ENCODE results near the gene RTN4.

Gene RTN4

DNA sequence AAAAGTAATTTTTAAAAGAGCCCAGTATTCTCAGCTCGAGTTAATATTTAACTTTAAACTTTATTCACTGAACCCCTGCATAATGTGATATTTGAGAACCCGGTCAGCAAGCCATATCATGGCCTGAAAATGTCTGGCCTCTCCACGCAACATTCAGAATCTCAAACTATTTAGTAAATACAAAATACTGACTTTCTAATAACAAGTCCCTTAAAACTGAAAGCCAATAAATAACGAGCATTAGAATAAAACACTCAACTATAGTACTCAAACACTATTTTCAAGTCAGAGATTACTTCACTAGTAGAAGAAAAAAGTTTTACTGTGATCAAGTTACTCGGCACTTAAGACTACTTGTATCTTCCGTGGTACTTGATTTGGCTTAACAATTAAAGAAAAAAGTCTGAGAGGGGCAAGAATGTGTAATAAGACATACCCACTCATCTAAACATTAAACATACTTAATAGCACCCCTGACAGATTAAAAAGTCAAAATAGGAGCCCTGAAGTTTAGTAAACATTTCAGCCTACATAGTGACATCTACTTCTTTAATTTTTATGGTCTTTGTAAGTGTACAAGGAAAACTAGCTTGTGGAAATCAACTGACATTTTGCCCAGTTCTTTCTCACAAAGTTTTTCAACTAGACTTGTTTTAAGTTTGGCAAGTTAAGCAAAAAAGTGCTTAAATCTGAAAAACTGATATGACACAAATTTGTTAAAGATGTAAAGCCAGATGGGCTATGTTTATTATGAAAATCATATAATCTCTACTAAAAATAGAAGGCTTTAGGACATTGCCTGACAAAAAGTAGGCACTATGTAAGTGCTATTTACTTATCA is 38.2 kb downstream of the RTN4 start:
- peaks cover 9% of the 10 kb centered on the region for H3K36me3 ChIP-seq
- peak overlapping the region; percentile 72 for H3K4me2 ChIP-seq
- no peaks in the 10 kb centered on the region for H3K27me3 ChIP-seq
- H3K9me3 ChIP-seq = peaks cover 7% of the 10 kb centered on the region
- H4K20me1 ChIP-seq = peaks cover 99% of the 10 kb centered on the region
- no peak for TF ChIP-seq Cebpa-rat (IDR thresholded peaks at IDR 0.05)
- H3K27ac ChIP-seq = peak overlapping the region; percentile 0; the same call in 1 of the 2 replicates
- peaks cover 65% of the 10 kb centered on the region for H3K4me1 ChIP-seq
- no peak overlapping the region for H3K9ac ChIP-seq
- no peak overlapping the region for H3K4me3 ChIP-seq

DNA sequence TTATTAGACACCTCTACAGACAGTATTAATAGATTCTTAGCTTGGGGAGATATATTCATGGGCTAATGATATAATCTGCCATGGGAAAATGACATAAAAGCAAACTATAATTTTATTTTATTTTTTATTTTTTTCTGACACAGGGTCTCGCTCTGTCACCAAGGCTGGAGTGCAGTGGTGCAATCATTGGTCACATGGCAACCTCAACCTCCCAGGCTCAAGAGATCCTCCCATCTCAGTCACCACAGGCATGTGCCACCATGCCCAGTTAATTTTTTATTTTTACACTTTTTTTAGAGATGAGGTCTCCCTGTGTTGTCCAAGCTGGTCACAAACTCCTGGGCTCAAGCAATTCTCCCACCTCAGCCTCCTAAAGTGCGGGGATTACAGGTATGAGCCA is 39.3 kb downstream of the RTN4 start:
- peaks cover under 1% of the 10 kb centered on the region; the same call in 1 of the 2 replicates for H3K36me3 ChIP-seq
- H3K9ac ChIP-seq = no peak overlapping the region
- H3K27ac ChIP-seq = 0 out of 2 replicates have a peak overlapping the region, but pooled peaks have one; percentile 33
- peaks cover 74% of the 10 kb centered on the region for H3K4me1 ChIP-seq
- H3K4me3 ChIP-seq = no peak overlapping the region
- H3K9me3 ChIP-seq = no peaks in the 10 kb centered on the region
- H3K4me2 ChIP-seq = peak overlapping the region; percentile 72
- peaks cover 100% of the 10 kb centered on the region for H4K20me1 ChIP-seq
- H3K27me3 ChIP-seq = no peaks in the 10 kb centered on the region
- TF ChIP-seq Cebpa-rat (IDR thresholded peaks at IDR 0.05) = no peak

DNA sequence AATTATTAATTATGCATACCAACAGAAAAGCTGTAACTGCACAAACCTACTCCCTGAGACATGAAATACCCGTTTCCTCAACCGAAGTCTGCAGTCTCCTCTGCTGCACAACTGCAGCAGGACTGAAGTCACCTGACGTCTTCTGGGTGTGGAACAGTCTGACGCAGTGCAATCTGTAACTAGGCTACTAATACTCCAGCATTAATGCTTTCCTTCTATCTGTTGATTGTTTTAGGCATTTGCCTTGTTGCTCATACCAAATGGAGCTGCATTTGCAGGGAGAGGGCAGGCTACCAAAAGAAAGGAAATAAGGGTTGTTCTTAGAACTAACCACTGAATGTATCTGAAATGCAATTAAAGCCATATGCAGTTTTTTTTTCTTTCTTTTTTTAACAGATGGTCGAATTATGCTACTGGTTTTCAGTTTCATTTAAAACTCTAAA is 40.1 kb downstream of the RTN4 start:
- TF ChIP-seq Cebpa-rat (IDR thresholded peaks at IDR 0.05) = no peak
- Histone ChIP-seq H3K9me3 (no peaks in the 10 kb centered on the region), H3K4me1 (peaks cover 75% of the 10 kb centered on the region), H3K27me3 (no peaks in the 10 kb centered on the region), H3K9ac (peak overlapping the region; percentile 23; the same call in 1 of the 2 replicates), H3K36me3 (no peaks in the 10 kb centered on the region), H3K4me2 (peak overlapping the region; percentile 72), H3K27ac (peak overlapping the region; percentile 33; the same call in 1 of the 2 replicates), H4K20me1 (peaks cover 100% of the 10 kb centered on the region), H3K4me3 (peak overlapping the region; percentile 17)

DNA sequence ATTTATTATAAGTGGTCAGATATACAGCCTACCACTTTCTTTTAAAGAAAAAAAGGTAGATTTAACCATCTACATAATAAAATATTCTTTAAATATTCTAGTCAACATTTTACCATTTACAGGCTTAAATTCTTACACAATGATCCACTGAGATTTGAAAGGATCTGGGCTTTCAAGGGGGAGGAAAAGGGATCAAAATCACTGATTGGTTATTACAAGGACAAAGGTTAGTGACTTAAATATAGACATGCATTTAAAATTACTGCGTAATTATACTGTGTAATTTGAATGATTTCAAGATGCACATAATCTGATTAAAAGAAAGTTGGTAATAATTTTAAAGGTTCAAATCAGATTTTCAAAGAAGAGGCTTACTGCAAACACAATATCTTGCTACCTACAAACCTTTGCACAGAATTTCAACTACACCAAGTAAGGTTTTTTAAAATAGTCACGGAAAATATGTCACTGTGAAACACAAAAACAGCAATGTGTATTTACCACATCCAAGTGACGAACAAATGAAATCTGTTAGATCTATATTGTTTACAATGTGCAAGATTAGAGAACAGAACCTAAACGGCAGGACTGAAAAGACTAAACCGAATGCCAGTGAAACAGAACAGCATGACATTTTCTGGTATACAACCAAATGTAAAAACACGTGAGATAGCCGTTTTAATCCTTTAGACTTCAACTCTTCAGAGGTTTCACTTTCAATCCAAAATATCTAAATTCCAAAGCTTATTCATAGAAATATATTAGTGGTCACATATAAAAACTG is 40.8 kb downstream of the RTN4 start:
- H3K27me3 ChIP-seq = no peaks in the 10 kb centered on the region
- H3K4me2 ChIP-seq = peak overlapping the region; percentile 72
- H3K4me1 ChIP-seq = peaks cover 78% of the 10 kb centered on the region
- H3K36me3 ChIP-seq = no peaks in the 10 kb centered on the region
- peak overlapping the region; percentile 23; the same call in 1 of the 2 replicates for H3K9ac ChIP-seq
- H3K4me3 ChIP-seq = peak overlapping the region; percentile 17
- TF ChIP-seq Cebpa-rat (IDR thresholded peaks at IDR 0.05) = no peak
- peaks cover 100% of the 10 kb centered on the region for H4K20me1 ChIP-seq
- no peaks in the 10 kb centered on the region for H3K9me3 ChIP-seq
- 0 out of 2 replicates have a peak overlapping the region, but pooled peaks have one; percentile 33 for H3K27ac ChIP-seq

DNA sequence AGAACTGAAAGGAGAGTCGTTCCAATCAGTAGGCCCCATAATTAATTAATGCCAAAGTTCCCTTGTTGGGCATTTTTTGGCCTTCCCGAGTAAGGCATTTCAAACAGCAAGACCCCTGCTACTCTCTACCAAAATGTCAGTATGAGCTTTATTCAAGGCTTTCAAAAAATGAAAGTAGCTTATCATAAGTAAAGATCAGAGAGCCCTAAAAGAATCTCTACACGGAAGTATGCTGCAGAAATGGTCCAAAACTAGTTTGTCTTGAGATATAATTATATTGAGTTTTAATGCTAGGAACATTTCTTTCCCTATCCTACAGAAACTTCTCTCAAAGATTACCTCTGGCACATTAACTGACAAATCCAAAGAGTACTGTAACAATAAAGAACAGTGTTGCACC is 43.9 kb downstream of the RTN4 start:
- Histone ChIP-seq H3K9ac (no peak overlapping the region), H3K4me2 (no peak overlapping the region), H3K4me3 (no peak overlapping the region)

DNA sequence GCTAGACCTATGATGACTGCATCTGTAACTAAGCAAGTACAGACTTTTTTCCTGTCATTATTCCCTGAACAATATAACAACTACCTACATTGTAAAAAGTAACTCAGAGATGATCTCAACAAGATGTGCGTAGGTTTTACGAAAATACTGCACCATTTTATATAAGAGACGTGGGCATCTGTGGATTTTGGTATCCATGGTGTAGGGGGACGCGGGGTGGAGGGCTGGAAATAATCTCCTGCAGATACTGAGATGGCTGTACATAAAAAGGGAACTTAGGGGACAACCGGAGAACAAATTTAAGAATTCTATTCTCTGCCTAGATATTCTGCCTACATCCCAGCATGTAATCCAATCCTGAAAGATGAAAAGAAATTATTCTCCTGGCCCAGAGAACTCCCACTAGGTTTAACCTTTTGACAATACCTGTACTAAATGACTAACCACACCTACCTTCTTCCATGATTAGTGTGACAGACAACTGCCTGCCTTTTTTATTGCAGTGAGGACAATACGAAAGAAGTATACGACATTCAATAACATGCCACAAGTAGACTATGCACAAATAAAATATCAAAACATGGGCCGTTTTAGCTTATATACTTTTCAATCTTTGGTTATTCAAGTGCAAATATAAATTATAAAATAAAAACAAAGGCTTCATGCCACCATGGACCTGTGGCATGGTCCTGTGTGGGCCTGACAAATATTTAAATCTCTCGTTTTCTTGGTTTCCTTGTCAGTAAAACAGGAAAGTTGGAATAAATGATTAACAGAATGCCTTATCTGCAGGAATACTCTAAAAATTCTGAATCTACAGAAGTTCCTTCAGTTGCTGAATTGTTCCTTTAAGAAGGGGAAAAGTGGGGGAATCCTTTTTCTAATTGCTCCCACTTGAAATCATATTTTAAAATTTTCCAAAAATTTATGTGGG is 46.3 kb downstream of the RTN4 start:
- H3K27ac ChIP-seq = no peak overlapping the region
- no peaks in the 10 kb centered on the region for H3K9me3 ChIP-seq
- H3K4me1 ChIP-seq = peaks cover 53% of the 10 kb centered on the region
- no peak overlapping the region for H3K4me3 ChIP-seq
- no peaks in the 10 kb centered on the region for H3K36me3 ChIP-seq
- no peak overlapping the region for H3K4me2 ChIP-seq
- H4K20me1 ChIP-seq = peaks cover 100% of the 10 kb centered on the region
- no peaks in the 10 kb centered on the region for H3K27me3 ChIP-seq
- H3K9ac ChIP-seq = no peak overlapping the region
- no peak for TF ChIP-seq Cebpa-rat (IDR thresholded peaks at IDR 0.05)

More for the DNA sequence above, 43.9 kb downstream of the RTN4 start:
- Histone ChIP-seq H3K27ac (no peak overlapping the region), H3K27me3 (no peaks in the 10 kb centered on the region), H4K20me1 (peaks cover 100% of the 10 kb centered on the region), H3K4me1 (peaks cover 58% of the 10 kb centered on the region), H3K9me3 (no peaks in the 10 kb centered on the region), H3K36me3 (no peaks in the 10 kb centered on the region)
- TF ChIP-seq Cebpa-rat (IDR thresholded peaks at IDR 0.05) = no peak

DNA sequence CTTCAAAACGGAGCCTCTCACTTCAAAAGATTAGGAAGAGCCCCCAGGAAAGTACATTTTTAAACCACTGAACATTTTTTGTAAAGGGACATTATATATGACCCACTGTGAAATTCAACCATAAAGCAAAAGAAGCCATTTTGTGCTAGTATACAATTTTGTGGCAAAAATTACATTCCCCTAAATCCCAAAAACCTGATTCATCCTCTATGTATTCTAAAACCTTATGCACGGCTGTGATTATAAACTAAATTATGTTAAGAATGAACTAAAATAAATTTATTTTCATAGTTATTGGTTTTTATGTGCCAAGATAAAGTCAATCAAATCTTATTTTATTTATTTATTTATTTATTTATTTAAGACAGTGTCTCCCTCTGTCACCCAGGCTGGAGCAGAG is 48.5 kb downstream of the RTN4 start:
- Histone ChIP-seq H3K4me2 (no peak overlapping the region), H3K9ac (no peak overlapping the region), H4K20me1 (peaks cover 100% of the 10 kb centered on the region), H3K9me3 (no peaks in the 10 kb centered on the region), H3K4me3 (no peak overlapping the region), H3K27me3 (no peaks in the 10 kb centered on the region), H3K27ac (no peak overlapping the region), H3K4me1 (peaks cover 49% of the 10 kb centered on the region), H3K36me3 (peaks cover 1% of the 10 kb centered on the region)
- TF ChIP-seq Cebpa-rat (IDR thresholded peaks at IDR 0.05) = no peak

DNA sequence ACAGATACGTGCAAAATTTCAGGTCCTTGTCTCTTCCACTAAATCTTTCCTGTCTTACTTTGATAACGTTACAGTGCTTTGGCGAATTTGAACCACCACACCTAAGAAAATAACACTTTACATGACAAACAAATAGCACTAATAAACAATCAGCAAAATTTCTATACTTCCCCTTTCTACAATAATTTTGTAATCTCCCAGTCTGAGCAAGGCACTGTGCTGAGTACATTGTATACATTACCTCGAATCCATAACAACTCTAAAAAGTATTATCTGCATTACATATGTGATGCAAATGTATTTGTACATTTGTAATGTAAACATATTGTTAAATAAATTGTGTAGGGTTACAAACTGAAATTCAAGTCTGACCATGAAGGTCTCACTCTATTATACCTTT is 49.9 kb downstream of the RTN4 start:
- peaks cover 100% of the 10 kb centered on the region for H4K20me1 ChIP-seq
- no peak overlapping the region for H3K27ac ChIP-seq

DNA sequence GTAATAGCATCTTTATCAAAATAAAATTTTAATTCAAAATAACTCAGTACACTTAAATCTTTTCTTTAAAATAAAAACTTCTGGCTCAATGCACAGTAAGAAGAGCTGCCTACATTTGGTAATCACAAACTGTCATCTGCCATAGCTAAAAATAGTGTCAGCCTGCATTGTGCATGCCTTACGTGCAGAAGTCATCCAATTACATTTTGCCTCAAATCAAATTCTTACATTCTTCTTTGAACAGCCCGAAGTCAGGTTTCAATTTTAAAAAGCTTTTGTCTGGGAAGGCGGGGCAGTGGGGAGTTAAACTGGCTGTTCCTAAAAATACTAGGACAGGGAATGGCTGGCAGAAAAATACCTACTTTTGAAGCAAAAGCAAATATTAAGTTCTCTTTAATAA is 51.1 kb downstream of the RTN4 start:
- TF ChIP-seq Cebpa-rat (IDR thresholded peaks at IDR 0.05) = no peak
- peak overlapping the region; percentile 55 for H3K4me2 ChIP-seq
- H3K36me3 ChIP-seq = peaks cover 21% of the 10 kb centered on the region
- H3K27me3 ChIP-seq = no peaks in the 10 kb centered on the region
- H3K4me1 ChIP-seq = peaks cover 51% of the 10 kb centered on the region
- H3K9ac ChIP-seq = no peak overlapping the region
- peaks cover 100% of the 10 kb centered on the region for H4K20me1 ChIP-seq
- no peak overlapping the region for H3K27ac ChIP-seq
- H3K9me3 ChIP-seq = no peaks in the 10 kb centered on the region
- H3K4me3 ChIP-seq = no peak overlapping the region

More for the DNA sequence above, 49.9 kb downstream of the RTN4 start:
- no peaks in the 10 kb centered on the region for H3K9me3 ChIP-seq
- H3K9ac ChIP-seq = no peak overlapping the region
- H3K27me3 ChIP-seq = no peaks in the 10 kb centered on the region
- H3K36me3 ChIP-seq = peaks cover 11% of the 10 kb centered on the region
- TF ChIP-seq Cebpa-rat (IDR thresholded peaks at IDR 0.05) = no peak
- H3K4me2 ChIP-seq = peak overlapping the region; percentile 55
- peaks cover 57% of the 10 kb centered on the region for H3K4me1 ChIP-seq
- no peak overlapping the region for H3K4me3 ChIP-seq
